ENCODE data around the gene ARVCF. TPM values are rescaled to one million over a fixed set of nuclear protein-coding genes. Genes with fewer than 3 reads are reported as not detected.

ARVCF gene
- total and polyA plus RNA-seq, 2 of the 8 experiments (the other 6 are each of a cell fraction or from before 2014, with no cell fraction given): 31.0 to 43.2 TPM

DNA sequence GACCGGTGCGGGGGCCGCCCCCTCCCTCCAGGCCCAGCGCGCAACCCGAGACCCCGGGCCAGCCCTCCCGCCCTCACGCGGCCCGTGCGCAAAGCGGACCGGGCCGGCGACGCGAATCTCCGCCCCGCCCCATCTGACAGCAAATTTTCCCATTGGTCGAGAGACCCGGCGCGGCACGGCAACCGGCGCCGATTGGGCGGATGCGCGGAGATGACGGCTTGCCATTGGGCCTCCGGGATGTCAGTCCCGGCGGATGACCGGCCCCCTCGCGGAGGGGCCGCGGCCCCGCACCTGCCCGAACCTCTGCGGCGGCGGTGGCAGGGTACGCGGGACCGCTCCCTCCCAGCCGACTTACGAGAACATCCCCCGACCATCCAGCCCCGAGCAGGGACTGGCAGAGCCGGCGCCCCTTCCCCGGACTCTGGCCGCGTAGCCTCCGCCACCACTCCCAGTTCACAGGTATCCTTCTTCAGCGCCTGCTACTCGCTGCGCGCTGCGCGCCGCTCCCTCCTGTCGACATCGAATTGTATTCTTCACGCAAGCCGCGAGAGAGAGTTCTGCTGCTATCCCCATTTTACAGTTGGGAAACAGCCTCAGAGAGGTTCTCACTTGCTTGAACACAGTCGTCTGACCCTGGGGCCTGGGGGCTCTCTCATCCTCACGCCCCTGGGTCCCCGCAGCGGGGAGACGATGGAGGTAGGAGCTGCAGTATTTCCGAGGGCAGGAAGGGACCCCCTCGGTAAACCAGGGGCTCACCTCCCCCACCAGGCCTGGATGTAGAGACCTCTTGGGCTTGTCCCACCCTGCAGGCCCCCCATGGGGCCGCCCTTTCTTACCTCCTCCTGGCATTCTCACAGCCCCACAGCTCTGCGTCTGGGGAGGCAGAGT, at the start of gene ARVCF (continued):
- TF ChIP-seq HDAC6 (IDR thresholded peaks at IDR 0.05; ENCODE audit: low read depth, low read length) (no peak), BRCA1 (IDR thresholded peaks at IDR 0.05; ENCODE audit: low read depth, low read length) (no peak), SRF (IDR thresholded peaks at IDR 0.05; ENCODE audit: low read depth, low read length) (no peak), RFX5 (IDR thresholded peaks at IDR 0.05; ENCODE audit: borderline replicate concordance, low read depth, low read length) (no peak), ZNF274 (IDR thresholded peaks at IDR 0.05; ENCODE audit: borderline replicate concordance, extremely low read depth, low read length) (no peak), TCF12 (IDR thresholded peaks at IDR 0.05; ENCODE audit: low read depth, low read length) (no peak), SIRT6 (IDR thresholded peaks at IDR 0.05; ENCODE audit: low read length) (no peak), BACH1 (IDR thresholded peaks at IDR 0.05; ENCODE audit: low read length) (0 out of 2 replicates have a peak, but pooled peaks have one; percentile 27), EP300 (IDR thresholded peaks at IDR 0.05; ENCODE audit: borderline replicate concordance in 1 of 2, low read depth in 2 of 2, low read length in 2 of 2) (no peak), TAF7 (optimal IDR thresholded peaks at IDR 0.05; ENCODE audit: borderline replicate concordance, low read depth, low read length) (no peak), CBX5 (IDR thresholded peaks at IDR 0.05; ENCODE audit: low read depth, low read length) (no peak)
- TF ChIP-seq, protein P1, sequence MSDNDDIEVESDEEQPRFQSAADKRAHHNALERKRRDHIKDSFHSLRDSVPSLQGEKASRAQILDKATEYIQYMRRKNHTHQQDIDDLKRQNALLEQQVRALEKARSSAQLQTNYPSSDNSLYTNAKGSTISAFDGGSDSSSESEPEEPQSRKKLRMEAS (IDR thresholded peaks at IDR 0.05): peak; percentile 61; the same call in 1 of the 2 replicates
- TF ChIP-seq, protein P2, sequence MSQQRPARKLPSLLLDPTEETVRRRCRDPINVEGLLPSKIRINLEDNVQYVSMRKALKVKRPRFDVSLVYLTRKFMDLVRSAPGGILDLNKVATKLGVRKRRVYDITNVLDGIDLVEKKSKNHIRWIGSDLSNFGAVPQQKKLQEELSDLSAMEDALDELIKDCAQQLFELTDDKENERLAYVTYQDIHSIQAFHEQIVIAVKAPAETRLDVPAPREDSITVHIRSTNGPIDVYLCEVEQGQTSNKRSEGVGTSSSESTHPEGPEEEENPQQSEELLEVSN (IDR thresholded peaks at IDR 0.05): peak; percentile 60; the same call in 1 of the 2 replicates
